K562 (cell line): ENCODE data around the gene GYG1. TPM values are rescaled to one million over a fixed set of nuclear protein-coding genes. Genes with fewer than 3 reads are reported as not detected.

Source experiments
- ATAC-seq: fragments of 200-7000 bp; cut with Tn5 transposase; 3 replicates; pipeline ENCODE4 v1.9.1; 2020; ENCODE audit warnings: moderate library complexity
- BruUV-seq: library from RNA; stranded (reverse); fragments of 400-500 nt; replicated peaks from 2 replicates; lab custom pipeline; 2021; lab: Mats Ljungman, UMichigan
- CTCF ChIA-PET: fragments of 300-600 bp; formaldehyde crosslinking; extraction: SDS; loops from one replicate; lab custom pipeline; 2021; ENCODE audit warnings: low intra/inter-chr PET ratio; lab: Yijun Ruan, JAX
- POLR2A ChIA-PET: fragments of 300-600, 350-650 bp; sonication (Branson Sonifier 250); formaldehyde crosslinking; extraction: SDS; loops from one replicate; lab custom pipeline; 2021; ENCODE audit warnings: antibody characterized with exemption, inconsistent platforms; lab: Yijun Ruan, JAX
- DNase-seq, 4 experiments: peaks; one replicate each; pipeline versions ENCODE4 v3.0.0 to v3.0.0-alpha.2; 2011 to 2018; ENCODE audit warnings: low spot score in 3 of 4, mixed read lengths in 3 of 4; ENCODE audit errors: extremely low read depth in 1 of 4
- FAIRE-seq: peaks from 2 replicates; lab custom pipeline; 2011; peaks lifted over from hg19 to GRCh38; lab: Jason Lieb, UNC
- H2AFZ ChIP-seq: 2 replicates; pipeline ENCODE4 v1.6.0; 2011; ENCODE audit warnings: low read depth, low read length, control low read depth, inconsistent platforms
- H3K27ac ChIP-seq: fragments of 200-600 bp; 3 replicates; pipeline ENCODE4 v1.8.0; 2011; ENCODE audit warnings: low read depth, mild to moderate bottlenecking, control low read depth, inconsistent platforms, low read length, moderate library complexity, mixed read lengths; ENCODE audit errors: extremely low read depth
- H3K27me3 ChIP-seq, 2 experiments: fragments of 300-600 bp in 1 of 2; 2 replicates in 1 of 2; 3 replicates in 1 of 2; pipeline versions ENCODE4 v1.6.0 to v1.8.0; 2011; ENCODE audit warnings: inconsistent platforms in 2 of 2, low read length in 2 of 2, mild to moderate bottlenecking in 1 of 2, mixed read lengths in 1 of 2, moderate library complexity in 1 of 2; ENCODE audit not compliant: control insufficient read depth in 2 of 2, insufficient read depth in 2 of 2
- H3K36me3 ChIP-seq: fragments of 300-600 bp; 3 replicates; pipeline ENCODE4 v1.8.0; 2011; ENCODE audit warnings: mild to moderate bottlenecking, low read length, inconsistent platforms; ENCODE audit not compliant: control insufficient read depth, insufficient read depth
- H3K4me1 ChIP-seq, 2 experiments: fragments of 200-600 bp in 1 of 2; replicated peaks in 1 of 2; 2 replicates in 1 of 2; 3 replicates in 1 of 2; pipeline versions ENCODE4 v1.5.1 to v1.8.0; 2011; ENCODE audit warnings: inconsistent platforms in 2 of 2, low read length in 2 of 2, mild to moderate bottlenecking in 1 of 2, mixed read lengths in 1 of 2, moderate library complexity in 1 of 2; ENCODE audit not compliant: control insufficient read depth in 2 of 2, insufficient read depth in 2 of 2
- H3K4me2 ChIP-seq: 2 replicates; pipeline ENCODE4 v1.6.1; 2011; ENCODE audit warnings: low read length, control low read depth, inconsistent platforms, mixed read lengths; ENCODE audit not compliant: insufficient read depth
- H3K4me3 ChIP-seq: fragments of 200-600 bp; sonication (generic), shearing (Covaris generic); 2 replicates; pipeline ENCODE4 v1.5.1; 2016; ENCODE audit warnings: control low read depth, inconsistent platforms
- H3K79me2 ChIP-seq: fragments of 200-600 bp; 3 replicates; pipeline ENCODE4 v1.8.0; 2011; ENCODE audit warnings: low read length, inconsistent platforms; ENCODE audit not compliant: control insufficient read depth, insufficient read depth
- H3K9ac ChIP-seq, 2 experiments: 2 replicates each; pipeline versions ENCODE4 v1.6.0 to v1.6.1; 2011; ENCODE audit warnings: low read depth in 2 of 2, low read length in 2 of 2, control low read depth in 1 of 2, inconsistent platforms in 1 of 2, mild to moderate bottlenecking in 1 of 2, mixed read lengths in 1 of 2; ENCODE audit not compliant: insufficient read depth in 1 of 2
- H3K9me1 ChIP-seq: one replicate; pipeline ENCODE4 v1.6.0; 2011; ENCODE audit warnings: inconsistent platforms, mild to moderate bottlenecking, low read length, moderate library complexity; ENCODE audit not compliant: control insufficient read depth, insufficient read depth
- H3K9me3 ChIP-seq: replicated peaks from 2 replicates; pipeline ENCODE4 v1.5.1; 2011; ENCODE audit warnings: low read depth, low read length, inconsistent platforms; ENCODE audit not compliant: control insufficient read depth, insufficient read depth
- H4K20me1 ChIP-seq: replicated peaks from 2 replicates; pipeline ENCODE4 v1.6.1; 2011; ENCODE audit warnings: low read length, inconsistent platforms, mixed read lengths; ENCODE audit not compliant: control insufficient read depth, insufficient read depth
- BDP1 ChIP-seq: IDR thresholded peaks from 3 replicates; pipeline ENCODE4 v1.6.1; 2011; ENCODE audit not compliant: insufficient read length, insufficient read depth
- CREBBP ChIP-seq: IDR thresholded peaks from one replicate; pipeline ENCODE4 v1.6.1; 2012; ENCODE audit warnings: low read depth, mild to moderate bottlenecking, control low read depth, inconsistent platforms, low read length
- CREM ChIP-seq: IDR thresholded peaks from 2 replicates; pipeline ENCODE4 v1.6.1; 2014; ENCODE audit warnings: antibody characterized with exemption, low read depth
- DMBX1 ChIP-seq: fragments of 250-450 bp; sonication (Bioruptor Pico); IDR thresholded peaks from 2 replicates; pipeline ENCODE4 v1.8.0; 2022; ENCODE audit warnings: inconsistent platforms, mild to moderate bottlenecking, moderate library complexity, borderline replicate concordance
- EGR1 ChIP-seq: fragments of 450-650 bp; conservative IDR thresholded peaks from 2 replicates; pipeline ENCODE4 v1.6.1; 2017; ENCODE audit warnings: mild to moderate bottlenecking
- HNRNPL ChIP-seq: fragments of 200-400 bp; formaldehyde crosslinking; IDR thresholded peaks from 2 replicates; pipeline ENCODE4 v1.6.1; 2017; ENCODE audit warnings: low read depth, mild to moderate bottlenecking, low read length
- HSF4 ChIP-seq: fragments of 250-450 bp; sonication (Bioruptor Pico); IDR thresholded peaks from 2 replicates; pipeline ENCODE4 v2.1.2; 2022; ENCODE audit warnings: mild to moderate bottlenecking, moderate library complexity, borderline replicate concordance
- NCOA1 ChIP-seq: fragments of 450-650 bp; IDR thresholded peaks from 2 replicates; pipeline ENCODE4 v1.6.1; 2016; ENCODE audit warnings: low read depth
- POLR3G ChIP-seq: IDR thresholded peaks from 2 replicates; pipeline ENCODE4 v1.6.1; 2011; ENCODE audit not compliant: insufficient read length, insufficient replicate concordance; ENCODE audit errors: extremely low read depth
- SNRNP70 ChIP-seq: fragments of 200-400 bp; formaldehyde crosslinking; optimal IDR thresholded peaks from 2 replicates; pipeline ENCODE3; 2017; ENCODE audit warnings: low read depth, low read length
- TEAD4 ChIP-seq, 2 experiments: sonication (generic) in 1 of 2; formaldehyde crosslinking in 1 of 2; IDR thresholded peaks; 2 replicates each; pipeline versions ENCODE4 v1.6.1 to v1.8.0; 2012 to 2022; ENCODE audit warnings: borderline replicate concordance in 1 of 2, inconsistent platforms in 1 of 2, low read length in 1 of 2, mild to moderate bottlenecking in 1 of 2, missing genetic modification reagents in 1 of 2
- TRIM25 ChIP-seq: fragments of 450-650 bp; IDR thresholded peaks from 2 replicates; pipeline ENCODE4 v1.7.0; 2016; ENCODE audit warnings: borderline replicate concordance
- U2AF1 ChIP-seq: fragments of 200-400 bp; formaldehyde crosslinking; optimal IDR thresholded peaks from 2 replicates; pipeline ENCODE3; 2017; ENCODE audit warnings: mild to moderate bottlenecking, low read depth, low read length, moderate library complexity
- ZNF431 ChIP-seq: sonication (generic); formaldehyde crosslinking; IDR thresholded peaks from 2 replicates; pipeline ENCODE4 v1.8.0; 2022; ENCODE audit warnings: mild to moderate bottlenecking, missing genetic modification reagents
- WGBS: fragments of 100-300 bp; shearing (Covaris generic); methylation state at CpG from one replicate; pipeline ENCODE4 v1.1.6; 2016; ENCODE audit warnings: low coverage, mixed read lengths; ENCODE audit not compliant: insufficient coverage; ENCODE audit errors: missing lambda C conversion rate; 5-methylcytosine and 5-hydroxymethylcytosine counted together
- in situ Hi-C: fragments of 300-500 bp; cut with MboI; formaldehyde crosslinking; loops from 4 replicates; pipeline ENCODE4 v1.15.0; 2018; ENCODE audit warnings: inconsistent platforms, mixed read lengths
- intact Hi-C: fragments of 100-400 bp; cut with micrococcal nuclease; formaldehyde crosslinking; loops from 2 replicates; pipeline ENCODE4 v1.14.2; 2022
- polyA plus RNA-seq, 8 experiments: library from polyadenylated mRNA; depleted of rRNA in 4 of 8; stranded (reverse) in 5 of 8; unstranded in 3 of 8; fragments of >200 nt; fragmentation: Nextera tagmentation in 2 of 8; fragmentation: Illumina TruSeq in 1 of 8; extraction: Ambion mirVana in 2 of 8; extraction: Trizol in 1 of 8; gene quantifications; 2 replicates each; pipeline versions ENCODE4 v1.2.1 to v1.2.3, GENCODE V29; 2011 to 2014; ENCODE audit warnings: inconsistent platforms in 1 of 8, missing spikeins in 1 of 8
- total RNA-seq, 7 experiments: library from RNA; depleted of rRNA in 6 of 7; stranded (reverse); fragments of >200 nt in 6 of 7; fragmentation: Illumina TruSeq in 2 of 7; extraction: Trizol in 2 of 7; gene quantifications; 2 replicates each; pipeline versions ENCODE4 v1.2.1 to v1.2.3, GENCODE V29; 2011 to 2021; ENCODE audit warnings: low replicate concordance in 1 of 7

Gene GYG1
- total and polyA plus RNA-seq, 9 of the 15 experiments (the other 6 are each of a cell fraction or from before 2014, with no cell fraction given), result 14.6 to 38.4 (median 24.6) TPM

DNA sequence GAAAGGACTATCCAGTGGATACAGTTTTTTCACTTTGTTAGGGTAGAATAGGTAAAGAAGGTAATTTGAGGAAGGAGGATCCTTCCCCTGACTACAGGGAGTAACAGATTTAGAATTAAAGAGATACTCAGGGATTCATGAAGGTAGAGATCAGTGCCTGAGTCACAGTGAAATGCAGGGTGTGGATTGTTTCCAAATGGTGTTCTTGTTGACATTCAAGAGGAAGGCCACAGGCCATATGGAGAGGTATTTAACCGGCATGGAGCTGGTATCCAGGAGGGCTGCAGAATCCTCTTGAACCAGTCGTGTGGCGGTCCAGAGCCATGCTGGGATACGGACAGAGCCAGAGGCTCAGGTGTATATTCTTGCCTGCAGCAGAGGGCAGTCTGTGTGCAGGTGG lies 28.2 kb downstream of the GYG1 start:
- in situ Hi-C loops, result no loop called here
- BruUV-seq, result no TSS peak

More for the DNA sequence above, 28.2 kb downstream of the GYG1 start:
- intact Hi-C loops, result no loop called here
- 92% methylated on average over 4 of the region's 4 CpGs for WGBS
- ChIA-PET POLR2A (no interaction called here), CTCF (no interaction called here)
- ATAC-seq (no peak), DNase-seq (no peak), FAIRE-seq (no peak)
- Histone ChIP-seq H2AFZ (no peak overlapping the region), H3K4me3 (no peak overlapping the region), H3K4me2 (no peak overlapping the region), H3K27ac (no peak overlapping the region), H3K9me3 (no peaks in the 10 kb centered on the region), H3K4me1 (no peaks in the 10 kb centered on the region; a peak in 1 of 5 replicates), H3K9me1 (no peaks in the 10 kb centered on the region), H3K27me3 (no peaks in the 10 kb centered on the region), H4K20me1 (no peaks in the 10 kb centered on the region), H3K36me3 (peaks cover 7% of the 10 kb centered on the region; the same call in 1 of the 3 replicates), H3K79me2 (no peaks in the 10 kb centered on the region), H3K9ac (no peak overlapping the region)
- TF ChIP-seq U2AF1 (no peak), NCOA1 (no peak), BDP1 (no peak), CREBBP (no peak), HSF4 (CRISPR knock-in tag) (no peak), EGR1 (no peak), SNRNP70 (no peak), HNRNPL (no peak), TRIM25 (no peak), DMBX1 (CRISPR knock-in tag) (no peak), CREM (no peak), POLR3G (no peak), ZNF431 (no peak), TEAD4 (IDR thresholded peaks at IDR 0.05; ENCODE audit: low read length) (no peak), TEAD4 (CRISPR knock-in tag; IDR thresholded peaks at IDR 0.05; ENCODE audit: borderline replicate concordance) (no peak)
